ENCODE results near the gene RPL29.
A peak's percentile ranks its signal among the peaks of the same experiment; 100 is the strongest.
"Not testable (repeated sequence)": the region's sequence is repeated elsewhere in the genome, so short reads cannot be mapped to it uniquely, and the experiment has no call there.

The RPL29 gene

GRCh38 chr3:51995346-51996163 is at the start of gene RPL29:
Gene RPL29, minus strand, starts transcription at chr3:51995895. Its CDS starts 434 bp downstream, at chr3:51995461.
- peak; percentile 98 to 99 for DNase-seq

GRCh38 chr3:52044869-52045619 is 49.3 kb upstream of the RPL29 start:
- DNase-seq: no peak

GRCh38 chr3:52043750-52044149 is 48.1 kb upstream of the RPL29 start:
- DNase-seq: no peak

- not testable (repeated sequence) for DNase-seq
Observed at GRCh38 chr3:52043039-52043438, 47.3 kb upstream of the RPL29 start.

- DNase-seq: peak in 1 of 2 experiments; percentile 21
Observed at GRCh38 chr3:52041118-52041731, 45.5 kb upstream of the RPL29 start.

GRCh38 chr3:52040600-52040999 is 44.9 kb upstream of the RPL29 start:
- no peak for DNase-seq

GRCh38 chr3:52039846-52040245 is 44.2 kb upstream of the RPL29 start:
- no peak for DNase-seq

- no peak for DNase-seq
Observed at GRCh38 chr3:52039426-52039825, 43.7 kb upstream of the RPL29 start.

GRCh38 chr3:52038227-52038626 is 42.5 kb upstream of the RPL29 start:
- DNase-seq: no peak

- DNase-seq: no peak
Observed at GRCh38 chr3:52037291-52037690, 41.6 kb upstream of the RPL29 start.

- DNase-seq: no peak
Observed at GRCh38 chr3:52036829-52037228, 41.1 kb upstream of the RPL29 start.

GRCh38 chr3:52036222-52036694 is 40.6 kb upstream of the RPL29 start:
- DNase-seq: no peak

GRCh38 chr3:52034651-52035050 is 39.0 kb upstream of the RPL29 start:
- no peak for DNase-seq

- no peak for DNase-seq
Observed at GRCh38 chr3:52034212-52034611, 38.5 kb upstream of the RPL29 start.

- DNase-seq: not testable (repeated sequence)
Observed at GRCh38 chr3:52033748-52034147, 38.1 kb upstream of the RPL29 start.

GRCh38 chr3:52032702-52033408 is 37.2 kb upstream of the RPL29 start:
- DNase-seq: no peak

GRCh38 chr3:52031896-52032295 is 36.2 kb upstream of the RPL29 start:
- no peak for DNase-seq

- DNase-seq: no peak
Observed at GRCh38 chr3:52030714-52031310, 35.1 kb upstream of the RPL29 start.

- no peak for DNase-seq
Observed at GRCh38 chr3:52029535-52029934, 33.8 kb upstream of the RPL29 start.

GRCh38 chr3:52029053-52029452 is 33.4 kb upstream of the RPL29 start:
- DNase-seq: no peak

- no peak for DNase-seq
Observed at GRCh38 chr3:52028572-52028971, 32.9 kb upstream of the RPL29 start.

GRCh38 chr3:52026041-52026440 is 30.3 kb upstream of the RPL29 start:
- no peak for DNase-seq
